B cell (primary cell): ENCODE results near the gene PKP1. TPM values are rescaled to one million over a fixed set of nuclear protein-coding genes. Genes with fewer than 3 reads are reported as not detected.

Experiments
- ATAC-seq: fragments of 200-7000 bp; cut with Tn5 transposase; one replicate; pipeline ENCODE4 v1.10.0; 2021; ENCODE audit warnings: low read depth, mild to moderate bottlenecking, moderate number of reproducible peaks, moderate library complexity
- CTCF ChIA-PET: fragments of 350-600 bp; sonication (Branson Sonifier 250); formaldehyde crosslinking; loops from one replicate; lab custom pipeline; 2021; ENCODE audit warnings: antibody characterized with exemption, inconsistent platforms; lab: Charles Lee
- POLR2A ChIA-PET: fragments of 350-600 bp; sonication (Branson Sonifier 250); formaldehyde crosslinking; loops from one replicate; lab custom pipeline; 2021; ENCODE audit warnings: antibody characterized with exemption; lab: Charles Lee
- DNase-seq: peaks from one replicate; pipeline ENCODE4 v3.0.0; 2013
- H2AFZ ChIP-seq: 2 replicates; pipeline ENCODE4 v1.6.1; 2012; ENCODE audit warnings: mild to moderate bottlenecking, low read depth, low read length; ENCODE audit not compliant: insufficient read depth, poor library complexity, severe bottlenecking
- H3K27ac ChIP-seq, 2 donors: 1 replicate in 1 of 2; 2 replicates in 1 of 2; pipeline ENCODE4 v1.5.1; 2012 to 2013; ENCODE audit warnings: low read length in 2 of 2, mild to moderate bottlenecking in 2 of 2, moderate library complexity in 1 of 2
- H3K27me3 ChIP-seq, 4 experiments: fragments of 200-600 bp in 1 of 4; sonication (generic) in 1 of 4; replicated peaks in 1 of 4; 1 replicate in 2 of 4; 2 replicates in 2 of 4; pipeline versions ENCODE4 v1.6.1 to v1.7.0; 2013 to 2016; ENCODE audit warnings: low read length in 3 of 4, mild to moderate bottlenecking in 2 of 4, mixed read lengths in 1 of 4, moderate library complexity in 1 of 4; ENCODE audit not compliant: insufficient read depth in 4 of 4, control insufficient read depth in 3 of 4; ENCODE audit errors: control extremely low read depth in 1 of 4
- H3K36me3 ChIP-seq, 2 experiments: replicated peaks in 1 of 2; 1 replicate in 1 of 2; 2 replicates in 1 of 2; pipeline versions ENCODE4 v1.6.1 to v1.7.1; 2013; ENCODE audit warnings: low read length in 1 of 2; ENCODE audit not compliant: insufficient read depth in 2 of 2, control insufficient read depth in 1 of 2; ENCODE audit errors: control extremely low read depth in 1 of 2, extremely low read depth in 1 of 2
- H3K4me1 ChIP-seq, 2 donors: fragments of 200-600 bp in 1 of 2; sonication (generic) in 1 of 2; 1 replicate in 1 of 2; 2 replicates in 1 of 2; pipeline versions ENCODE4 v1.5.1 to v1.6.1; 2013 to 2017; ENCODE audit warnings: low read length in 2 of 2; ENCODE audit not compliant: control insufficient read depth in 2 of 2, insufficient read depth in 2 of 2
- H3K4me2 ChIP-seq: replicated peaks from 2 replicates; pipeline ENCODE3; 2012; ENCODE audit warnings: mild to moderate bottlenecking, low read depth, low read length; ENCODE audit not compliant: poor library complexity, severe bottlenecking
- H3K4me3 ChIP-seq, 5 experiments: fragments of 200-600 bp in 1 of 5; sonication (generic) in 1 of 5; 1 replicate in 3 of 5; 2 replicates in 2 of 5; pipeline versions ENCODE4 v1.5.1 to v1.7.0; 2011 to 2016; ENCODE audit warnings: low read length in 4 of 5, mild to moderate bottlenecking in 4 of 5, low read depth in 2 of 5, control low read depth in 1 of 5, moderate library complexity in 1 of 5; ENCODE audit not compliant: insufficient read depth in 1 of 5; ENCODE audit errors: control extremely low read depth in 1 of 5, extremely low read depth in 1 of 5
- H3K79me2 ChIP-seq: fragments of 200-600 bp; sonication (generic); one replicate; pipeline ENCODE4 v1.6.0; 2016; ENCODE audit warnings: low read length; ENCODE audit not compliant: control insufficient read depth, insufficient read depth
- H3K9ac ChIP-seq: fragments of 200-600 bp; sonication (generic); 2 replicates; pipeline ENCODE4 v1.6.1; 2017; ENCODE audit warnings: mild to moderate bottlenecking, low read length, moderate library complexity
- H3K9me3 ChIP-seq, 3 donors: one replicate each; pipeline versions ENCODE4 v1.6.1 to v1.7.1; 2013; ENCODE audit warnings: low read length in 2 of 3; ENCODE audit not compliant: control insufficient read depth in 2 of 3, insufficient read depth in 1 of 3; ENCODE audit errors: control extremely low read depth in 1 of 3
- H4K20me1 ChIP-seq: 2 replicates; pipeline ENCODE4 v1.6.0; 2012; ENCODE audit warnings: mild to moderate bottlenecking, low read length; ENCODE audit not compliant: insufficient read depth, control insufficient read depth, poor library complexity, severe bottlenecking
- H3K27ac Mint-ChIP-seq: one replicate; pipeline ENCODE4 v1.8.0; 2021; ENCODE audit warnings: mixed read lengths
- H3K27me3 Mint-ChIP-seq: one replicate; pipeline ENCODE4 v1.8.0; 2021; ENCODE audit warnings: mixed read lengths
- H3K4me1 Mint-ChIP-seq: one replicate; pipeline ENCODE4 v1.8.0; 2021; ENCODE audit warnings: mixed read lengths
- H3K4me3 Mint-ChIP-seq: one replicate; pipeline ENCODE4 v1.8.0; 2021; ENCODE audit warnings: mixed read lengths
- H3K9me3 Mint-ChIP-seq: one replicate; pipeline ENCODE4 v1.8.0; 2022; ENCODE audit warnings: mixed read lengths; ENCODE audit not compliant: insufficient read depth
- CTCF ChIP-seq: fragments of 200-600 bp; IDR thresholded peaks from one replicate; pipeline ENCODE4 v1.8.0; 2022; ENCODE audit warnings: antibody characterized with exemption, mild to moderate bottlenecking
- EZH2 ChIP-seq: IDR thresholded peaks from 2 replicates; pipeline ENCODE4 v1.6.1; 2012; ENCODE audit warnings: borderline replicate concordance, low read depth, mild to moderate bottlenecking, moderate library complexity, low read length; ENCODE audit not compliant: insufficient read depth, poor library complexity, severe bottlenecking
- WGBS: methylation state at CpG from one replicate; pipeline ENCODE4 v1.1.5; 2013; ENCODE audit warnings: missing lambda C conversion rate; ENCODE audit not compliant: insufficient coverage; 5-methylcytosine and 5-hydroxymethylcytosine counted together
- intact Hi-C: fragments of 100-400 bp; cut with micrococcal nuclease; formaldehyde crosslinking; loops from one replicate; pipeline ENCODE4 v1.10.0; 2022
- polyA plus RNA-seq: library from polyadenylated mRNA; depleted of rRNA; stranded (reverse); fragments of >200 nt; gene quantifications from 2 replicates; pipeline ENCODE4 v1.2.3, GENCODE V29; 2012
- total RNA-seq, 2 donors: library from RNA; stranded (reverse); fragments of 120-200 nt in 1 of 2; gene quantifications; 1 replicate in 1 of 2; 2 replicates in 1 of 2; pipeline versions ENCODE4 v1.2.3 to v1.2.4, GENCODE V29; 2013 to 2022

PKP1 gene
- total and polyA plus RNA-seq, 2 donors (not counting 1 experiment from before 2014, with no cell fraction given) = not detected

- Histone ChIP-seq H3K27me3 (peaks cover 0 to 3% (median 0%) of the 10 kb centered on the region in 4 experiments), H3K79me2 (no peaks in the 10 kb centered on the region), H3K4me1 (no peaks in the 10 kb centered on the region), H3K36me3 (no peaks in the 10 kb centered on the region), H3K27ac (no peak overlapping the region), H3K4me3 (no peak overlapping the region), H3K9me3 (no peaks in the 10 kb centered on the region), H3K4me2 (no peak overlapping the region), H3K9ac (no peak overlapping the region), H4K20me1 (no peaks in the 10 kb centered on the region), H2AFZ (no peak overlapping the region)
- CTCF ChIA-PET = no interaction called here
- no peaks in the 10 kb centered on the region for H3K9me3 Mint-ChIP-seq
- H3K27me3 Mint-ChIP-seq = peaks cover 9% of the 10 kb centered on the region
- no peak for TF ChIP-seq EZH2
- TF ChIP-seq CTCF = no peak
- DNase-seq (no peak), ATAC-seq (no peak)
- no peaks in the 10 kb centered on the region for H3K4me1 Mint-ChIP-seq
- 100% methylated on average over 6 of the region's 10 CpGs for WGBS
- H3K4me3 Mint-ChIP-seq = no peak overlapping the region
- POLR2A ChIA-PET = no interaction called here
- intact Hi-C loops = no loop called here
- H3K27ac Mint-ChIP-seq = no peak overlapping the region
These were observed 49.5 kb downstream of the PKP1 start for GRCh38 chr1:201332616-201333335.

- no peak overlapping the region for H3K4me2 ChIP-seq
These were observed 51.2 kb downstream of the PKP1 start for GRCh38 chr1:201334325-201335173.

More at GRCh38 chr1:201334325-201335173, 51.2 kb downstream of the PKP1 start:
- Mint-ChIP-seq H3K27me3 (peaks cover 11% of the 10 kb centered on the region), H3K4me3 (no peak overlapping the region), H3K27ac (no peak overlapping the region), H3K9me3 (no peaks in the 10 kb centered on the region), H3K4me1 (no peaks in the 10 kb centered on the region)
- no peaks in the 10 kb centered on the region for H3K4me1 ChIP-seq
- no peak for DNase-seq
- WGBS = 62% methylated on average over 2 of the region's 11 CpGs
- H3K79me2 ChIP-seq = no peaks in the 10 kb centered on the region
- TF ChIP-seq EZH2 = no peak
- TF ChIP-seq CTCF = no peak
- no peak overlapping the region for H2AFZ ChIP-seq
- ChIA-PET CTCF (no interaction called here), POLR2A (no interaction called here)
- intact Hi-C loops = no loop called here
- H3K4me3 ChIP-seq = no peak overlapping the region
- no peak overlapping the region for H3K9ac ChIP-seq
- H3K27me3 ChIP-seq = peaks cover 0 to 3% (median 0%) of the 10 kb centered on the region in 4 experiments
- no peaks in the 10 kb centered on the region for H3K36me3 ChIP-seq
- H3K27ac ChIP-seq = no peak overlapping the region
- H4K20me1 ChIP-seq = no peaks in the 10 kb centered on the region
- H3K9me3 ChIP-seq = no peaks in the 10 kb centered on the region
- no peak for ATAC-seq
